ENCODE data around the gene MED16. TPM values are rescaled to one million over a fixed set of nuclear protein-coding genes. Genes with fewer than 3 reads are reported as not detected.

The MED16 gene
- total and polyA plus RNA-seq, 2 donors (not counting 1 experiment from before 2014, with no cell fraction given): 19.3 to 35.0 TPM

GRCh38 chr19:924553-925086, 31.6 kb upstream of the MED16 start:
- peak overlapping the region; percentile 68 for H3K9ac ChIP-seq (ENCODE audit: insufficient read depth, low read length)
- TF ChIP-seq EZH2 (IDR thresholded peaks at IDR 0.05; ENCODE audit: low read length, missing control alignments): no peak
- peak overlapping the region; percentile 83 for H3K27ac ChIP-seq (ENCODE audit: insufficient read depth, low read length)
- DNase-seq (ENCODE audit: low read depth in 2 of 2): no peak
- H4K20me1 ChIP-seq (ENCODE audit: control insufficient read depth, extremely low read depth, insufficient read depth, low read length): no peaks in the 10 kb centered on the region
- peaks cover 22% of the 10 kb centered on the region for H3K79me2 ChIP-seq (ENCODE audit: control insufficient read depth, insufficient read depth, low read length)
- H3K4me2 ChIP-seq (ENCODE audit: extremely low read depth, insufficient read depth, low read length): peak overlapping the region; percentile 88
- peak overlapping the region; percentile 57 to 84 (median 78) for H3K4me3 ChIP-seq (replicated peaks in 1 of 4; ENCODE audit: control extremely low read depth in 1 of 4, insufficient read depth in 1 of 4, low read depth in 3 of 4, low read length in 4 of 4)
- H3K36me3 ChIP-seq (ENCODE audit: control insufficient read depth, insufficient read depth, low read length): peaks cover 2% of the 10 kb centered on the region
- H2AFZ ChIP-seq (ENCODE audit: low read length): peak overlapping the region; percentile 70
- no peaks in the 10 kb centered on the region for H3K9me3 ChIP-seq (ENCODE audit: control insufficient read depth, insufficient read depth, low read depth, low read length)
- H3K4me1 ChIP-seq (ENCODE audit: control insufficient read depth, extremely low read depth, insufficient read depth, low read length): peaks cover 6% of the 10 kb centered on the region
- H3K27me3 ChIP-seq (ENCODE audit: control insufficient read depth, insufficient read depth, low read length): peaks cover 9% of the 10 kb centered on the region

GRCh38 chr19:920051-920864, 27.3 kb upstream of the MED16 start:
- peaks cover 3% of the 10 kb centered on the region for H3K4me1 ChIP-seq (ENCODE audit: control insufficient read depth, extremely low read depth, insufficient read depth, low read length)
- no peak overlapping the region for H3K27ac ChIP-seq (ENCODE audit: insufficient read depth, low read length)
- H3K79me2 ChIP-seq (ENCODE audit: control insufficient read depth, insufficient read depth, low read length): no peaks in the 10 kb centered on the region
- H4K20me1 ChIP-seq (ENCODE audit: control insufficient read depth, extremely low read depth, insufficient read depth, low read length): no peaks in the 10 kb centered on the region
- peak in 1 of 2 donors; percentile 11 for DNase-seq (ENCODE audit: low read depth in 2 of 2)
- H3K4me3 ChIP-seq (replicated peaks in 1 of 4; ENCODE audit: control extremely low read depth in 1 of 4, insufficient read depth in 1 of 4, low read depth in 3 of 4, low read length in 4 of 4): no peak overlapping the region
- H2AFZ ChIP-seq (ENCODE audit: low read length): no peak overlapping the region
- peak overlapping the region; percentile 13 for H3K4me2 ChIP-seq (ENCODE audit: extremely low read depth, insufficient read depth, low read length)
- peaks cover 29% of the 10 kb centered on the region for H3K27me3 ChIP-seq (ENCODE audit: control insufficient read depth, insufficient read depth, low read length)
- TF ChIP-seq EZH2 (IDR thresholded peaks at IDR 0.05; ENCODE audit: low read length, missing control alignments): peak; percentile 11
- no peak for TF ChIP-seq CTCF (conservative IDR thresholded peaks at IDR 0.05 in 1 of 2, IDR thresholded peaks at IDR 0.05 in 1 of 2; ENCODE audit: low read depth in 1 of 2, low read length in 2 of 2)
- no peaks in the 10 kb centered on the region for H3K9me3 ChIP-seq (ENCODE audit: control insufficient read depth, insufficient read depth, low read depth, low read length)
- no peak overlapping the region for H3K9ac ChIP-seq (ENCODE audit: insufficient read depth, low read length)
- no peaks in the 10 kb centered on the region for H3K36me3 ChIP-seq (ENCODE audit: control insufficient read depth, insufficient read depth, low read length)

- no peaks in the 10 kb centered on the region for H4K20me1 ChIP-seq (ENCODE audit: control insufficient read depth, extremely low read depth, insufficient read depth, low read length)
- H3K79me2 ChIP-seq (ENCODE audit: control insufficient read depth, insufficient read depth, low read length): no peaks in the 10 kb centered on the region
- H3K27ac ChIP-seq (ENCODE audit: insufficient read depth, low read length): no peak overlapping the region
- H3K9ac ChIP-seq (ENCODE audit: insufficient read depth, low read length): no peak overlapping the region
- no peak for DNase-seq (ENCODE audit: low read depth in 2 of 2)
- H3K9me3 ChIP-seq (ENCODE audit: control insufficient read depth, insufficient read depth, low read depth, low read length): no peaks in the 10 kb centered on the region
- no peaks in the 10 kb centered on the region for H3K4me1 ChIP-seq (ENCODE audit: control insufficient read depth, extremely low read depth, insufficient read depth, low read length)
- H3K36me3 ChIP-seq (ENCODE audit: control insufficient read depth, insufficient read depth, low read length): no peaks in the 10 kb centered on the region
- no peak for TF ChIP-seq CTCF (conservative IDR thresholded peaks at IDR 0.05 in 1 of 2, IDR thresholded peaks at IDR 0.05 in 1 of 2; ENCODE audit: low read depth in 1 of 2, low read length in 2 of 2)
- peak; percentile 98 for TF ChIP-seq EZH2 (IDR thresholded peaks at IDR 0.05; ENCODE audit: low read length, missing control alignments)
- peaks cover 29% of the 10 kb centered on the region for H3K27me3 ChIP-seq (ENCODE audit: control insufficient read depth, insufficient read depth, low read length)
- H3K4me3 ChIP-seq (replicated peaks in 1 of 4; ENCODE audit: control extremely low read depth in 1 of 4, insufficient read depth in 1 of 4, low read depth in 3 of 4, low read length in 4 of 4): no peak overlapping the region
- H2AFZ ChIP-seq (ENCODE audit: low read length): no peak overlapping the region
- no peak overlapping the region for H3K4me2 ChIP-seq (ENCODE audit: extremely low read depth, insufficient read depth, low read length)
Observed at GRCh38 chr19:919199-920050, 26.4 kb upstream of the MED16 start.
